ENCODE data around the gene SLC25A23.

The SLC25A23 gene

GRCh38 chr19:6402837-6403608 lies 56.6 kb downstream of the SLC25A23 start:
- TF ChIP-seq CTCF (IDR thresholded peaks at IDR 0.05), result no peak

- TF ChIP-seq CTCF (IDR thresholded peaks at IDR 0.05), result no peak
These were observed 57.5 kb downstream of the SLC25A23 start for GRCh38 chr19:6402058-6402457.

- no peak for TF ChIP-seq CTCF (IDR thresholded peaks at IDR 0.05)
These were observed 63.3 kb downstream of the SLC25A23 start for GRCh38 chr19:6396305-6396704.

- TF ChIP-seq CTCF (IDR thresholded peaks at IDR 0.05), result no peak
These were observed 64.8 kb downstream of the SLC25A23 start for GRCh38 chr19:6394831-6395230.

- no peak for TF ChIP-seq CTCF (IDR thresholded peaks at IDR 0.05)
These were observed 65.6 kb downstream of the SLC25A23 start for GRCh38 chr19:6393983-6394412.

- no peak for TF ChIP-seq CTCF (IDR thresholded peaks at IDR 0.05)
These were observed 66.3 kb downstream of the SLC25A23 start, which contains the start of gene GTF2F1 for GRCh38 chr19:6393074-6393982. Gene GTF2F1 (minus strand): TSS chr19:6393164. CDS start chr19:6392995, 169 bp downstream.

- no peak for TF ChIP-seq CTCF (IDR thresholded peaks at IDR 0.05)
These were observed 67.1 kb downstream of the SLC25A23 start for GRCh38 chr19:6392221-6393073.

All from LNCAP (cell line).